SH-SY5Y (cell line): Measurements from ENCODE around the gene BCORL1.

Source experiments
- GATA2 ChIP-seq: IDR thresholded peaks from 2 replicates; pipeline ENCODE4 v1.6.1; 2011; ENCODE audit warnings: mild to moderate bottlenecking, low read depth, low read length
- GATA3 ChIP-seq: IDR thresholded peaks from 2 replicates; pipeline ENCODE4 v1.6.1; 2011; ENCODE audit warnings: low read depth, mild to moderate bottlenecking, low read length, moderate library complexity

DNA sequence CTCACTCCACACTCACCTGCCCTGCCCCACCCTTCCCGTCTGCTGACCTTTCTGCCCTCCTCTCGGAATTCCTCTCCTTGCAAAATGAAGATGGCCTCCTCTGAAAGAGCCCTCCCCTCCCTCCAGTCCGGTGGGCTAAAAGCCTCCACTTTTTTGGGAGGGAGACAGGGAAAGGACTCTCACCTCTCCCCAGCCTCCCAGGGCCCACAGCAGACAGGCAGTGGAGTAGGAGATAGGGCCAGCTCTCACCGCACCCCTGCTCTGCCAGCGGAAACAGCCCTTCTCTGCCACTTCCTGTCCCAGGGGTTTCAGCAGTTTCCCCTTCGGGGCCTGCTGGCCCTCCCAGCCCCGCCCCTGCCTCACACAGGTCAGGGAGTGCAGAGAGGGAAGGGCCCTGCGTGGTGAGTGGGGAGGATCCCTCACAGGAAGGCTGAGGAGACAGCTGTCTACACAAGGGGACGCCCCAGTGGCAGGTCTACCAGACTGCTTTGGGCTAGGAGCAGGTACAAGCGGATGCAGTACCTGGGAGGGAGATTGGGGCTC lies 109.6 kb downstream of the BCORL1 start:
- TF ChIP-seq GATA2 (no peak), GATA3 (no peak)
